GM10266 (cell line): ENCODE data around the gene CAMTA1.

Source experiments
- DNase-seq: peaks from one replicate; pipeline ENCODE4 v3.0.0; 2012; ENCODE audit errors: extremely low spot score
- TF ChIP-seq, protein P1 (sequence below): IDR thresholded peaks from 2 replicates; pipeline ENCODE4 v1.5.1; 2012; ENCODE audit warnings: mild to moderate bottlenecking, low read depth; ENCODE audit not compliant: control insufficient read depth, insufficient read depth; ENCODE audit errors: missing control alignments

The CAMTA1 gene

DNA sequence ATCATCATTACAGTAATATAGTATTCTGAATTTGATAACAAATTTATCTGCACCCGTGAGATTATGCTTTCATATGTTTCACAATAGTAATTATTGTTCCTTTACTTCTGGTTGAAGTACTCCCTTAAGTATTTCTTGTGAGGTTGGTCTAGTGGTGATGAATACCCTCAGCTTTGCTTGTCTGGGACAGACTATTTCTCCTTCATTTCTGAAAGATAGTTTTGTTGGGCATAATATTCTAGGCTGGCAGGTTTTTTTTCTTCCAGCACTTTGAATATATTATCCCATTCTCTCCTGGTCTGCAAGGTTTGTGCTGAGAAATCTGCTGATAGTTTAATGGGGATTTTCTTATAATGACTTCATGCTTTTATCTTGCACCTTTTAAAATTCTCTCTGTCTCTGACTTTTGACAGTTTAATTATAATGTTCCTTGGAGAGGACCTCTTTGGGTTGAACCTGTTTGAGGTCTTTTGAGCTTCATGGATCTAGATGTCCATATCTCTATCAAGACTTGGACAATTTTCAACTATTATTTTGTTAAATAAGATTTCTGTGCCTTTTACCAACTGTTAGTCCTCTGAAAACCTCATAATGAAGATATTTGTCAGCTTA is 614.4 kb downstream of the CAMTA1 start:
- TF ChIP-seq, protein P1, sequence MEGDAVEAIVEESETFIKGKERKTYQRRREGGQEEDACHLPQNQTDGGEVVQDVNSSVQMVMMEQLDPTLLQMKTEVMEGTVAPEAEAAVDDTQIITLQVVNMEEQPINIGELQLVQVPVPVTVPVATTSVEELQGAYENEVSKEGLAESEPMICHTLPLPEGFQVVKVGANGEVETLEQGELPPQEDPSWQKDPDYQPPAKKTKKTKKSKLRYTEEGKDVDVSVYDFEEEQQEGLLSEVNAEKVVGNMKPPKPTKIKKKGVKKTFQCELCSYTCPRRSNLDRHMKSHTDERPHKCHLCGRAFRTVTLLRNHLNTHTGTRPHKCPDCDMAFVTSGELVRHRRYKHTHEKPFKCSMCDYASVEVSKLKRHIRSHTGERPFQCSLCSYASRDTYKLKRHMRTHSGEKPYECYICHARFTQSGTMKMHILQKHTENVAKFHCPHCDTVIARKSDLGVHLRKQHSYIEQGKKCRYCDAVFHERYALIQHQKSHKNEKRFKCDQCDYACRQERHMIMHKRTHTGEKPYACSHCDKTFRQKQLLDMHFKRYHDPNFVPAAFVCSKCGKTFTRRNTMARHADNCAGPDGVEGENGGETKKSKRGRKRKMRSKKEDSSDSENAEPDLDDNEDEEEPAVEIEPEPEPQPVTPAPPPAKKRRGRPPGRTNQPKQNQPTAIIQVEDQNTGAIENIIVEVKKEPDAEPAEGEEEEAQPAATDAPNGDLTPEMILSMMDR: no peak
- DNase-seq: no peak

DNA sequence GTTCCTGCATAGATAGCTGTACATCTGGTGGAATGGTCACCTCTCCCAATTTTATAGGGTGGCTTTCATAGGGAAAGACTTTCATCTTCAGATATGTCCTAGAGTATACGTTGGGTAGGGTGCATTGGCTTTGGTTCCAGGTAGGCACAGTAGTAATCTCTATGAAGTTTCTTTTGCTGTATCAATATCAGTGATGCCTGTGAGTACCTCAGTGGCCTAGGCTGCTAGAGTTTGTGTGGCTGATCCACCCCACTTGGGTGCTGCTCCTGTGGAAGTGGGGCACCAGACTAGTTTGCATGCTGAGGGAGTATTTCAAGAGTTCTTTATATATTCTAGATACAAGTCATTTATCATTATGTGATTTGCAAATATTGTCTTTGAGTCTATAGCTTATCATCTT is 615.3 kb downstream of the CAMTA1 start:
- TF ChIP-seq, protein P1: no peak
- no peak for DNase-seq

DNA sequence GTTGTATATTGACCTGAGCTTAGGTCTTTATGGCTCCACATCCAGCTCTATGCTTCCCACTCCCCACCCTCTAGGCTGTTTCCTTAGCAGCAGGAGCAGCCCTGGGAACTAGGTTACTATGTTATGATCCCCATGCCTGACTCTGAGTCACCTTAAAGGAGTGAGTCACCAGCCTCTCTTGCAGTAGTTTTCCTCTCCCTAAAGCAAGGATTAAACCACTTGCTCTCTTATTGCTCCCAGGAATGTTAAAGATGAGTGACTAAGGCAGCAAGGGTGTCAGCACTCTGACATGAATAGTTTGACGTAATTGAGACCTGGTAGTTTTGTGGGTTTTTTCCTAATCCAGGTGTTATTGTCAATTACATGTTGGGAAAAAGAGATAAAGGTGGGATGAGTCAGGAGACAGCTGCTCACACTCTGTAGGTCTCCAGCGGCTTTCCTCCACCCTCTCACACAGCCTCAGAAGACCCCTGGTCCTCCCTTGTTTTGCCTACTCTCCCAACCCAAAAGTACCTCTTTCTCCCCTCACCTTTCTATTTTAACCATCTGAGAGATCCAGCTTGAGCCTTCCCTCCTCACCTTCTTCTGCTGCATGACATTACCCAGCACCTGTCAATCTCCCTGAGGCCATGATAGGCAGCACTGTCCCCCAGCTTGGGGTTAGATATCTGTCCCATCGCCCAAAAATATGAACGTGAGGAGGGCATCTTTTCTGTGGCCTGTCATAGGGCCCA is 616.7 kb downstream of the CAMTA1 start:
- no peak for DNase-seq
- TF ChIP-seq, protein P1: no peak

DNA sequence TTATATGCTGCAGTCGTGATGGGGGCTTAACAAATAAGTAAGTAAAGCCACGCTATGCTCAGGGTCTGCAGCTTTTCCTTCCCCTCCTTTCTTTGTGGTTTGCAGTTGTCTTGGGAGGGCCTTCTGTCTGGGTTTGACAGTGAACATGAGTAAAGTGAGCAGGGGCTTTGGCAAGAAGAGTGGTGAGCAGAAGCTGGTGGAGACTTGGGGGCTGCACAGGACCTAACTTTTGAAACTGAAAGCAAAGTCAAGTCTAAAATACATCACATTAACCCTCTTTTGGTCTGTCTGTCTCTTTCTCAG is 617.2 kb downstream of the CAMTA1 start:
- TF ChIP-seq, protein P1: no peak
- DNase-seq: no peak

DNA sequence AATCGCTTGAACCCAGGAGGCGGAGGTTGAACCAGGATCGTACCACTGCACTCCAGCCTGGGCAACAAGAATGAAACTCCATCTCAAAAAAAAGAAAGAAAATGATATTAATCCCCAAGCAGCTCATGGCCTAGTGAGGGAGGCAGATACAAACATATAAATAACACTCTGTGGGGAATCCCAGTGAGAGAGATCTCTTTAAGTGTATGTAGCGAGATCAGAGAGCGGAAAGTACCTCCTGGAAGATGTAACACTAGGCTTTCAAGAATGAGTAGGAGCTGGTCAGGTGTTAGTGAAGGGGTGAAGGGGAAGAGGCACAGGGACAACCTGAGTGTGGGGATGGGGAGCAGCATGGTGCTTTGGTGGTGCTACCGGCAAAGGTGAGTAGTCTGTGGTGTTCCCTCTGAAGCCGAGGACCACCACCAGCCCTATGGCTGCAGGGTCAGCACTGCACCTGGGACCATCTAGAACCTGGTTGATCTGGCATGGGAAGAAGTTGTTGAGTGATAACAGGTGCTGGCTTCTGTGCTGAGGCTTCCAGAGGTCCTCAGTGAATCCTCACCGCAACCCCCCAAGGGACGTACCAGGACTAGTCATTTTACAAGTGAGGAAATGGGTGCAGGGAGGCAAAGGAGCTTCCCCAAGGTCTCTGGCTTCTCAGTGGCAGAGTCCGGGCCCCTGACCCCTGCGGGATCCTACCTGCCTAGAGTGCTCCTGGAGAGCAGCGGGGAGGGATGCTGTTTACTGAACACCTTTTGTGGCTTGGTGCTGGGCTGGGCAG is 618.2 kb downstream of the CAMTA1 start:
- TF ChIP-seq, protein P1: no peak
- DNase-seq: peak; percentile 45

DNA sequence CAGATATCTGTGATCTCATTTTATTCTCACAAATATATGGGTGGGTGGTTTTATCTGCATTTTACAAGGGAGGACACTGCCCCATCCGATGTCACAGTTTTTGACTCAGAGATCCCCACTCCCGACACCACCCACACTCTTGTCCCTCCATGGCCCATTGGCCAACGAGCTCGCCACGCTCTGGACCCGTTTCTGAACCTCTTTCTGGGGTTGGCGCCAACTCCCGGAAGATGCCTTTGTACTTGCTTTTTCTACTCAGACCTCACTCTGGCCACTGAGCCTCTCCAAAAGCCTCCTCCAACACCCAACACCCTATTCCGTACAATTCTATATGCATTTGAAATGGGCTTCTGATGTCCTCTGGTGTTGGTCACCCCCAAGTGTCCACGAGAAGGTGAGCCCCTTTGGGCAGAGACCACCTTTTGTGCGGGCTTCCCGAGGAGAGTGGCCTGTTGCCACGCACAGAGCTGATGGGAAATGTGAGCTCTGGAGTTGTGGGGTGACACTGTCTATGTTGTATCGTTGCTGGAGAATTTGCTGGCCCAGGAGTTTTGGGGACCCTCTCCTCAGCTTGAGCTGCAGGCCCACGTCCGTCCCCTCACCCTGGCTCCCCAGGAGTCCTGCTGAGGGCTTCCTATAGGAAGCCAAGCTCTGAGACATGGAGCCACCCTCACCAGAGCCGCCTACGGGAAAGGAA is 618.9 kb downstream of the CAMTA1 start:
- no peak for DNase-seq
- TF ChIP-seq, protein P1: no peak
